Fibroblast of lung (primary cell): ENCODE measurements around the gene CDR2L.

Experiments used
- CTCF ChIP-seq, 2 donors: IDR thresholded peaks in 1 of 2; conservative IDR thresholded peaks in 1 of 2; 1 replicate in 1 of 2; 2 replicates in 1 of 2; pipeline ENCODE4 v1.5.1; 2011 to 2012; ENCODE audit warnings: low read length in 2 of 2, control low read depth in 1 of 2, inconsistent platforms in 1 of 2, low read depth in 1 of 2, mild to moderate bottlenecking in 1 of 2
- EZH2 ChIP-seq: IDR thresholded peaks from 2 replicates; pipeline ENCODE4 v1.5.1; 2012; ENCODE audit warnings: low read length, control low read depth, mild to moderate bottlenecking; ENCODE audit errors: missing control alignments

GRCh38 chr17:74950207-74950606 lies 37.2 kb upstream of the CDR2L start:
- TF ChIP-seq CTCF (conservative IDR thresholded peaks at IDR 0.05 in 1 of 2, IDR thresholded peaks at IDR 0.05 in 1 of 2; ENCODE audit: low read depth in 1 of 2, low read length in 2 of 2) = no peak
- TF ChIP-seq EZH2 = no peak
